Neural progenitor cell (in vitro differentiated cells): ENCODE measurements around the gene CHMP2A.

ENCODE experiments used
- CTCF ChIP-seq: fragments of 200-600 bp; sonication (generic); IDR thresholded peaks from 2 replicates; pipeline ENCODE4 v1.5.1; 2017; ENCODE audit warnings: antibody characterized with exemption, mild to moderate bottlenecking
- EZH2 ChIP-seq: fragments of 200-600 bp; sonication (generic); IDR thresholded peaks from 2 replicates; pipeline ENCODE4 v1.6.1; 2017; ENCODE audit warnings: antibody characterized with exemption, mild to moderate bottlenecking, moderate library complexity
- EZH2phosphoT487 ChIP-seq: fragments of 200-600 bp; sonication (generic); IDR thresholded peaks from 2 replicates; pipeline ENCODE4 v1.6.1; 2017; ENCODE audit warnings: antibody characterized with exemption

GRCh38 chr19:58573658-58574164 is 18.8 kb upstream of the CHMP2A start:
- TF ChIP-seq CTCF, result no peak
- TF ChIP-seq EZH2, result no peak
- TF ChIP-seq EZH2phosphoT487, result no peak
